Stimulated activated CD8-positive, alpha-beta memory T cell treated with anti-CD3 and anti-CD28 coated beads, Interleukin-7, amount 100 ng/mL, for 48 hours (primary cell): ENCODE measurements around the gene RDH5.
"Not testable (repeated sequence)": the region's sequence is repeated elsewhere in the genome, so short reads cannot be mapped to it uniquely, and the experiment has no call there.

Experiments
- DNase-seq, 2 donors: peaks; one replicate each; pipeline ENCODE4 v3.0.0-alpha.2; 2020; ENCODE audit warnings: low read depth in 1 of 2; ENCODE audit errors: extremely low read depth in 1 of 2

RDH5 gene

DNA sequence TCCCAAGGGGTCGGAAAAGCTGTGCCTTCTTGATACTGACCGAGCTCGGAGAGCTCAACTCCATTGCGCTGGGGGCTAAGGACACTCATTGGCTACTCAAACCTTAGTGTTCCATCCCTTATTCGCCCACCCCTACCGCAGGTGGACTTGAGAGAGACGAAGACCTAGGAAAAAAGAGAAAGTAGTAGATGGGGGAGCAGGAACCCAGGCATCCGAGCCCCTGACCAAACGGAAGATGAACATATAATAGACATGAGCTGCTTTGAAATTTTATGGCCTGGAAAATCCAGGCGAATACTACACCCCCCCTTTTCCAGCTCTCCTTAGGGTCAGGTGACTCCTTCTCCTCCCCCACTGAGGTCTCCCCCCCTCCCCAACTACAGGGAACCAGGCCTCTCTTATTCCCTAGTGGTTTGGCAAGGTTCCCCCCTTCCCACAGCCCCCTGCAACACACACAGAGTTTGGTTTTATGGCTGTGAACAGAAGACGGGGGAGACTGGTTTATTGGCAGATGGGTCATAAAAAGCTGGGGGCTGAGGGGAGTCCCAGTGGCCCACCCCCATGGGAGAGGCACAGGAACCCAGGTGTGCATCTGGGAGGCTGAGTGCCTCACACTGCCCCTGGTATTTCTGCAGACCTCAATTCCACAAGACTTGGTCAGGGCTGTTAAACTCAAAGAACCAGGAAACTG lies 24.3 kb downstream of the RDH5 start:
- DNase-seq = no peak

- DNase-seq = no peak
These were observed 25.4 kb downstream of the RDH5 start for GRCh38 chr12:55745361-55746173.

DNA sequence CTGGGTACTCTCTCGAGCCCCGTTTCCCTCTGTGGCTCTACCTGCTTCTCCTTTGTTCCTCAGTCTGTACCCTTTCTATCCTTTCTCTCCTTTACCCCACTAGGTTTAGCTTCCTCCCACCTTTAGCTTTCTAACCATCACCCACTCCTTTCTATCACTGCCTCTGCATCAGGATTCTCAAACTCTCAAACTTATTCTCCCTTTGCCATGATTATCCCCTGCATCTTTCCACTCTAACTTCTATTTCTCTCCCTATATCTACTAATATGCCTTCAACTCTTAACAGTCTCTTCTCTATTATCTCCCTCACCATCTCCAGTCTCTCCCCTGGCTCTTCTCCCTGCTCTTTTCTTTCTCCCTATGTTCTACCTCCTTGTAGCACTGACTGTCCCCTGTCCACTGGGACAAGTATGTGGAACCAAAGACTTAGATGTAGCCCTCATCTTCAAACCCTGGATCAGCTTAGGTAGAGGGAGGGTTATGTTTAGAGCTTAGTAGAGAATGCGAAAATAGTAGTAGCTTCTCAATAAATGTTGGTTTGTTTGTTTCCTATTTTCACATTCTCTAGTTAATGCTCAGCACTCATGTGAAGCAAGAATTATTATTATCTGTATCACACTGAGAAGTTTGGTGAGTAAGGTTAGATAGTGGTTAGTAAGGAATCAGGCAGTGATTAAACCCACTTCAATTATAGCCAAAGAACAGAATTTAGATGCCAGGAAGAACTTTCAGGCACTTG lies 26.1 kb downstream of the RDH5 start:
- no peak for DNase-seq

- DNase-seq = no peak
These were observed 26.7 kb downstream of the RDH5 start for GRCh38 chr12:55746913-55747231.

GRCh38 chr12:55748230-55748993 lies 28.2 kb downstream of the RDH5 start:
- no peak for DNase-seq

DNA sequence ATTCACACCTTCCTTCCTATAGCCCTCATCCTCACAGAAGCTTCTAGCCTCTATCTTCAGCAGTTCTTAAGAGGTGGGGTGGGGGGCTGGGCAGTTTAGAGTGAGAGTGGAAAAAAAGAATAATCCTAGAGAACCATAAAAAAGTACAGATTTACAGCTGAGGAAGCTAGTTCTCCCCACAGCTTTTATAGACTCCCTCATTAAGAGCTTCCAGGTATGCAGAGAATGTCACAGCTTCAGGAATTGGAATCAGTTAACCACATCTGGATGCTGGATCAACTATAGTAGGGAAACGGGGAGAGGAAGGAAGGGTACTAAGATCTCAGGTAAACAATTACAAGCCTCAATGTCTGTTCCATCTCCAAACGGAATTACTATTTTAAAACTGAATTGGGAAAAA lies 35.1 kb downstream of the RDH5 start:
- no peak for DNase-seq

- no peak for DNase-seq
These were observed 37.5 kb downstream of the RDH5 start for GRCh38 chr12:55757701-55758100.

DNA sequence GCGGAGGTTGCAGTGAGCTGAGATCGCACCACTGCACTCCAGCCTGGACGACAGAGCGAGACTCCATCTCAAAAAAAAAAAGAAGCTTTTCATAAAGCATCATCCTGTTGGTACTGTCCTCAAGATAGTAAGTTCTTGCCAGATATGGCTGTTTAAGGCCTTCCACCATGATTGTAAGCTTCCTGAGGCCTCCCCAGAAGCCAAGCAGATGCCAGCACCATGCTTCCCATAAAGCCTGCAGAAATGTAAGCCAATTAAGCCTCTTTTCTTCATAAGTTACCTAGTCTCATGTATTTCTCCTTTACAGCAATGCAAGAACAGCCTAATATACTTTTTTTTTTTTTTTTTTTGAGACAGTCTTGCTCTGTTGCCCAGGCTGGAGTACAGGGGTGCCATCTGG lies 38.4 kb downstream of the RDH5 start:
- DNase-seq = not testable (repeated sequence)

DNA sequence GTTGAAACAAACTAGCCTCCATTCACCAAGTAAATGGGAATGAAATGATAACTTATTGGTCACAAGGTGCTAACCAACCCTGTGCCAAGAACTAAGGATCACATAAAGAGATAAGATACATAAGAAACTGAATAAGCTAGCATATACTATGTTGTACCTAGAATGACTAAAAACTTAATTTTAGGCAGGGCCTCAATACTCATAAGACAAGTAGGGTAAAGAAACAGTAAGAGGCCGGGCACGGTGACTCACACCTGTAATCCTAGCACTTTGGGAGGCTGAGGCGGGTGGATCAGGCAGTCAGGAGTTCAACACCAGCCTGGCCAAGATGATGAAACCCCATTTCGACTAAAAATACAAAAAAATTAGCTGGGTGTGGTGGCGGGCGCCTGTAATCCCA lies 40.5 kb downstream of the RDH5 start:
- DNase-seq = peak in 1 of 2 donors; percentile 62

GRCh38 chr12:55762646-55763045 lies 42.5 kb downstream of the RDH5 start:
- DNase-seq = no peak

- DNase-seq = no peak
These were observed 45.6 kb downstream of the RDH5 start for GRCh38 chr12:55765736-55766290.

GRCh38 chr12:55767156-55767555 lies 47.0 kb downstream of the RDH5 start:
- no peak for DNase-seq

- DNase-seq = no peak
These were observed 51.5 kb downstream of the RDH5 start for GRCh38 chr12:55771736-55772135.
